GM23338 (cell line): Measurements from ENCODE around the gene TSC22D2. TPM values are rescaled to one million over a fixed set of nuclear protein-coding genes. Genes with fewer than 3 reads are reported as not detected.

Source experiments
- ATAC-seq: fragments of 200-7000 bp; cut with Tn5 transposase; 3 replicates; pipeline ENCODE4 v1.9.1; 2020
- DNase-seq: peaks from one replicate; pipeline ENCODE4 v3.0.0-alpha.2; 2015; ENCODE audit warnings: low spot score
- H2AFZ ChIP-seq: fragments of 200-600 bp; sonication (generic); 2 replicates; pipeline ENCODE4 v1.8.0; 2016; ENCODE audit warnings: antibody characterized with exemption, mild to moderate bottlenecking, moderate library complexity
- H3F3A ChIP-seq: fragments of 200-600 bp; sonication (generic); replicated peaks from 2 replicates; pipeline ENCODE4 v1.8.0; 2017; ENCODE audit warnings: antibody characterized with exemption, mixed run types, low read depth
- H3K27ac ChIP-seq: fragments of 200-600 bp; sonication (generic); 2 replicates; pipeline ENCODE4 v1.6.1; 2016; ENCODE audit warnings: low read depth
- H3K27me3 ChIP-seq: fragments of 200-600 bp; sonication (generic); 2 replicates; pipeline ENCODE4 v1.8.0; 2016; ENCODE audit warnings: mild to moderate bottlenecking, mixed run types, moderate library complexity; ENCODE audit not compliant: insufficient read depth
- H3K36me3 ChIP-seq: fragments of 200-600 bp; sonication (generic); 2 replicates; pipeline ENCODE4 v1.8.0; 2016; ENCODE audit warnings: mild to moderate bottlenecking; ENCODE audit not compliant: insufficient read depth
- H3K4me1 ChIP-seq: fragments of 200-600 bp; sonication (generic); 2 replicates; pipeline ENCODE4 v1.8.0; 2016; ENCODE audit warnings: mild to moderate bottlenecking, moderate library complexity; ENCODE audit not compliant: insufficient read depth
- H3K4me2 ChIP-seq: fragments of 200-600 bp; sonication (generic); 2 replicates; pipeline ENCODE4 v1.7.1; 2017; ENCODE audit warnings: mixed run types
- H3K4me3 ChIP-seq: fragments of 200-600 bp; sonication (generic); 2 replicates; pipeline ENCODE4 v1.6.1; 2016; ENCODE audit warnings: mixed run types
- H3K79me2 ChIP-seq: fragments of 200-600 bp; sonication (generic); replicated peaks from 2 replicates; pipeline ENCODE4 v1.8.0; 2017; ENCODE audit warnings: mild to moderate bottlenecking; ENCODE audit not compliant: insufficient read depth
- H3K9me2 ChIP-seq: fragments of 200-600 bp; sonication (generic); 2 replicates; pipeline ENCODE4 v1.8.0; 2017; ENCODE audit not compliant: insufficient read depth
- H4K20me1 ChIP-seq: fragments of 200-600 bp; sonication (generic); replicated peaks from 2 replicates; pipeline ENCODE4 v1.8.0; 2017; ENCODE audit warnings: mild to moderate bottlenecking; ENCODE audit not compliant: insufficient read depth
- H3K27ac Mint-ChIP-seq: 2 replicates; pipeline ENCODE4 v1.8.0; 2020; ENCODE audit warnings: inconsistent platforms, mild to moderate bottlenecking, moderate library complexity, mixed read lengths
- H3K27me3 Mint-ChIP-seq: 3 replicates; pipeline ENCODE4 v1.8.0; 2022; ENCODE audit warnings: low read depth, mild to moderate bottlenecking, moderate library complexity, mixed read lengths, inconsistent platforms; ENCODE audit not compliant: insufficient read depth, poor library complexity
- H3K36me3 Mint-ChIP-seq: 3 replicates; pipeline ENCODE4 v1.8.0; 2021; ENCODE audit warnings: low read depth, mild to moderate bottlenecking, inconsistent platforms, moderate library complexity, mixed read lengths
- H3K4me1 Mint-ChIP-seq: 3 replicates; pipeline ENCODE4 v1.8.0; 2020; ENCODE audit warnings: mild to moderate bottlenecking, inconsistent platforms, mixed read lengths
- H3K4me3 Mint-ChIP-seq: 3 replicates; pipeline ENCODE4 v1.8.0; 2021; ENCODE audit warnings: moderate library complexity, mild to moderate bottlenecking, inconsistent platforms, mixed read lengths
- H3K9me3 Mint-ChIP-seq: 3 replicates; pipeline ENCODE4 v1.8.0; 2020; ENCODE audit warnings: moderate library complexity, mild to moderate bottlenecking, inconsistent platforms, mixed read lengths
- CREB1 ChIP-seq: fragments of 250-450 bp; sonication (Bioruptor Pico); IDR thresholded peaks from 2 replicates; pipeline ENCODE4 v1.5.0; 2020; ENCODE audit warnings: low read depth, mild to moderate bottlenecking, moderate library complexity
- EZH2 ChIP-seq: fragments of 200-600 bp; sonication (generic); IDR thresholded peaks from one replicate; pipeline ENCODE4 v1.8.0; 2017; ENCODE audit warnings: antibody characterized with exemption, mild to moderate bottlenecking, low read depth; ENCODE audit not compliant: unreplicated experiment
- EZH2phosphoT487 ChIP-seq: fragments of 200-600 bp; sonication (generic); IDR thresholded peaks from one replicate; pipeline ENCODE4 v1.8.1; 2018; ENCODE audit warnings: antibody characterized with exemption; ENCODE audit not compliant: unreplicated experiment
- JUNB ChIP-seq: IDR thresholded peaks from one replicate; pipeline ENCODE4 v1.6.1; 2016; ENCODE audit warnings: antibody characterized with exemption; ENCODE audit not compliant: unreplicated experiment
- NANOG ChIP-seq: IDR thresholded peaks from 2 replicates; pipeline ENCODE4 v1.6.1; 2016; ENCODE audit warnings: antibody characterized with exemption, borderline replicate concordance
- POLR2AphosphoS5 ChIP-seq: IDR thresholded peaks from 2 replicates; pipeline ENCODE4 v1.6.1; 2016; ENCODE audit warnings: antibody characterized with exemption, low read depth
- STAT1 ChIP-seq: IDR thresholded peaks from one replicate; pipeline ENCODE4 v1.6.1; 2016; ENCODE audit warnings: antibody characterized with exemption; ENCODE audit not compliant: unreplicated experiment
- ZNF114 ChIP-seq: fragments of 250-450 bp; sonication (Bioruptor Pico); IDR thresholded peaks from 2 replicates; pipeline ENCODE4 v1.5.0; 2020; ENCODE audit warnings: mild to moderate bottlenecking, moderate library complexity
- ZNF331 ChIP-seq: fragments of 250-450 bp; sonication (Bioruptor Pico); IDR thresholded peaks from 2 replicates; pipeline ENCODE4 v1.5.0; 2020; ENCODE audit warnings: low read depth, mild to moderate bottlenecking, moderate library complexity
- polyA plus RNA-seq: library from polyadenylated mRNA; unstranded; fragments of >200 nt; fragmentation: Nextera tagmentation; extraction: Ambion mirVana; gene quantifications from 2 replicates; pipeline ENCODE4 v1.2.1, GENCODE V29; 2016
- total RNA-seq: library from RNA; depleted of rRNA; stranded (reverse); fragments of >200 nt; shearing (Covaris generic); gene quantifications from 2 replicates; pipeline ENCODE4 v1.2.3, GENCODE V29; 2014
- TF ChIP-seq, protein P1 (sequence below): IDR thresholded peaks from one replicate; pipeline ENCODE4 v1.6.1; 2018; ENCODE audit warnings: antibody characterized with exemption; ENCODE audit not compliant: unreplicated experiment
- TF ChIP-seq, protein P2 (sequence below): IDR thresholded peaks from 2 replicates; pipeline ENCODE4 v1.6.1; 2016; ENCODE audit warnings: antibody characterized with exemption
- TF ChIP-seq, protein P3 (sequence below), 2 experiments: fragments of 200-600 bp in 1 of 2; sonication (generic) in 1 of 2; conservative IDR thresholded peaks; 2 replicates each; pipeline versions ENCODE4 v1.5.1 to v1.6.1; 2016 to 2017; ENCODE audit warnings: antibody characterized with exemption in 2 of 2, low read depth in 2 of 2, mild to moderate bottlenecking in 2 of 2, moderate library complexity in 1 of 2

The TSC22D2 gene
- total and polyA plus RNA-seq, 2 experiments from 2014 or later: 18.6 to 34.2 TPM

DNA sequence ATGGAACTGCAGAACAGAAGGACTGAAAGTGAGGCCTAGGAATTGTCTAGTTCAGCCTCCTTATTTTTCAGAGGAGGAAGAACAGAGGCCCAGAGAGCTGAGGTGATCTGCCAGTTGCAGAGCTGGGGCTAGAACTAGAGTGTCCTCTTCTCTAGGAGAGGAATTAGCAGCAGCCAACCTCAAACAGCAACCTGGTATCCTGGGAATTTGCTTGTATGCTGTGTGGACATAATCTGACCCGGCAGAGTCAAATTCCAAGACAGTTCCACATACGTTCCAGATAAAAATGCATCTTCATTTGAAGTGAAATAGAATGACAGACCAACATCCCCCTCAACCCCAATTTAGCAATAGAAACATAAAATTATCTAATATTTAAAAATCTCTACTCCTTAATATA lies 13.5 kb upstream of the TSC22D2 start (continued):
- TF ChIP-seq STAT1: no peak
- no peak for TF ChIP-seq EZH2
- TF ChIP-seq CREB1 (CRISPR knock-in tag): no peak
- TF ChIP-seq, protein P1, sequence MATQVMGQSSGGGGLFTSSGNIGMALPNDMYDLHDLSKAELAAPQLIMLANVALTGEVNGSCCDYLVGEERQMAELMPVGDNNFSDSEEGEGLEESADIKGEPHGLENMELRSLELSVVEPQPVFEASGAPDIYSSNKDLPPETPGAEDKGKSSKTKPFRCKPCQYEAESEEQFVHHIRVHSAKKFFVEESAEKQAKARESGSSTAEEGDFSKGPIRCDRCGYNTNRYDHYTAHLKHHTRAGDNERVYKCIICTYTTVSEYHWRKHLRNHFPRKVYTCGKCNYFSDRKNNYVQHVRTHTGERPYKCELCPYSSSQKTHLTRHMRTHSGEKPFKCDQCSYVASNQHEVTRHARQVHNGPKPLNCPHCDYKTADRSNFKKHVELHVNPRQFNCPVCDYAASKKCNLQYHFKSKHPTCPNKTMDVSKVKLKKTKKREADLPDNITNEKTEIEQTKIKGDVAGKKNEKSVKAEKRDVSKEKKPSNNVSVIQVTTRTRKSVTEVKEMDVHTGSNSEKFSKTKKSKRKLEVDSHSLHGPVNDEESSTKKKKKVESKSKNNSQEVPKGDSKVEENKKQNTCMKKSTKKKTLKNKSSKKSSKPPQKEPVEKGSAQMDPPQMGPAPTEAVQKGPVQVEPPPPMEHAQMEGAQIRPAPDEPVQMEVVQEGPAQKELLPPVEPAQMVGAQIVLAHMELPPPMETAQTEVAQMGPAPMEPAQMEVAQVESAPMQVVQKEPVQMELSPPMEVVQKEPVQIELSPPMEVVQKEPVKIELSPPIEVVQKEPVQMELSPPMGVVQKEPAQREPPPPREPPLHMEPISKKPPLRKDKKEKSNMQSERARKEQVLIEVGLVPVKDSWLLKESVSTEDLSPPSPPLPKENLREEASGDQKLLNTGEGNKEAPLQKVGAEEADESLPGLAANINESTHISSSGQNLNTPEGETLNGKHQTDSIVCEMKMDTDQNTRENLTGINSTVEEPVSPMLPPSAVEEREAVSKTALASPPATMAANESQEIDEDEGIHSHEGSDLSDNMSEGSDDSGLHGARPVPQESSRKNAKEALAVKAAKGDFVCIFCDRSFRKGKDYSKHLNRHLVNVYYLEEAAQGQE: no peak
- TF ChIP-seq EZH2phosphoT487: no peak
- no peak for TF ChIP-seq JUNB
- TF ChIP-seq, protein P2, sequence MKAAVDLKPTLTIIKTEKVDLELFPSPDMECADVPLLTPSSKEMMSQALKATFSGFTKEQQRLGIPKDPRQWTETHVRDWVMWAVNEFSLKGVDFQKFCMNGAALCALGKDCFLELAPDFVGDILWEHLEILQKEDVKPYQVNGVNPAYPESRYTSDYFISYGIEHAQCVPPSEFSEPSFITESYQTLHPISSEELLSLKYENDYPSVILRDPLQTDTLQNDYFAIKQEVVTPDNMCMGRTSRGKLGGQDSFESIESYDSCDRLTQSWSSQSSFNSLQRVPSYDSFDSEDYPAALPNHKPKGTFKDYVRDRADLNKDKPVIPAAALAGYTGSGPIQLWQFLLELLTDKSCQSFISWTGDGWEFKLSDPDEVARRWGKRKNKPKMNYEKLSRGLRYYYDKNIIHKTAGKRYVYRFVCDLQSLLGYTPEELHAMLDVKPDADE: no peak
- TF ChIP-seq ZNF114 (CRISPR knock-in tag): no peak
- TF ChIP-seq ZNF331: no peak
- TF ChIP-seq, protein P3, sequence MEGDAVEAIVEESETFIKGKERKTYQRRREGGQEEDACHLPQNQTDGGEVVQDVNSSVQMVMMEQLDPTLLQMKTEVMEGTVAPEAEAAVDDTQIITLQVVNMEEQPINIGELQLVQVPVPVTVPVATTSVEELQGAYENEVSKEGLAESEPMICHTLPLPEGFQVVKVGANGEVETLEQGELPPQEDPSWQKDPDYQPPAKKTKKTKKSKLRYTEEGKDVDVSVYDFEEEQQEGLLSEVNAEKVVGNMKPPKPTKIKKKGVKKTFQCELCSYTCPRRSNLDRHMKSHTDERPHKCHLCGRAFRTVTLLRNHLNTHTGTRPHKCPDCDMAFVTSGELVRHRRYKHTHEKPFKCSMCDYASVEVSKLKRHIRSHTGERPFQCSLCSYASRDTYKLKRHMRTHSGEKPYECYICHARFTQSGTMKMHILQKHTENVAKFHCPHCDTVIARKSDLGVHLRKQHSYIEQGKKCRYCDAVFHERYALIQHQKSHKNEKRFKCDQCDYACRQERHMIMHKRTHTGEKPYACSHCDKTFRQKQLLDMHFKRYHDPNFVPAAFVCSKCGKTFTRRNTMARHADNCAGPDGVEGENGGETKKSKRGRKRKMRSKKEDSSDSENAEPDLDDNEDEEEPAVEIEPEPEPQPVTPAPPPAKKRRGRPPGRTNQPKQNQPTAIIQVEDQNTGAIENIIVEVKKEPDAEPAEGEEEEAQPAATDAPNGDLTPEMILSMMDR (conservative IDR thresholded peaks at IDR 0.05; ENCODE audit: low read depth in 2 of 2): no peak
- no peak for TF ChIP-seq NANOG

DNA sequence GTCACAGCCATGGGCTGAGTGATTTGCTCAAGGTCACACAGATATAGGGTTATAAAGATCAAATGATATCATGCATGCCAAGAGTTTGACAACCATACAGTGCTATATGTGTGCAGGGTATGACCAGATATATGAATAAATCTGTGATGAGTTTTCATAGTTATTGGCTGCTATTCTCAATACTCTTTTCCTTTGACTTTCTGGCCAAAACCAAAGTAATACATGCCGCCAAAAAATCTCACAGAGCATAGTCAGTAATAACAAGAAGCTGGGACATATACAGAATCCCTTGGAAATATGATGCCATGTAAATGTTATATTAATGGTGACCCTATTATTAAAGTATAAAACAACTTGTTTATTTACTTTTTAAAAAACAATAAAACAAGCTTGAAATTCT lies 11.6 kb upstream of the TSC22D2 start:
- no peaks in the 10 kb centered on the region for H3K27me3 Mint-ChIP-seq
- no peaks in the 10 kb centered on the region for H4K20me1 ChIP-seq
- H3K4me3 Mint-ChIP-seq: no peak overlapping the region
- H3K4me1 ChIP-seq: no peaks in the 10 kb centered on the region
- H3K4me3 ChIP-seq: no peak overlapping the region
- H2AFZ ChIP-seq: no peak overlapping the region
- peaks cover 3% of the 10 kb centered on the region; the same call in 2 of the 3 replicates for H3K4me1 Mint-ChIP-seq
- no peaks in the 10 kb centered on the region for H3K27me3 ChIP-seq
- no peak overlapping the region for H3K27ac Mint-ChIP-seq
- H3K4me2 ChIP-seq: no peak overlapping the region
- DNase-seq (no peak), ATAC-seq (no peak)
- H3K79me2 ChIP-seq: no peaks in the 10 kb centered on the region
- H3K36me3 Mint-ChIP-seq: no peaks in the 10 kb centered on the region
- no peaks in the 10 kb centered on the region for H3K9me2 ChIP-seq
- H3K9me3 Mint-ChIP-seq: no peaks in the 10 kb centered on the region
- no peaks in the 10 kb centered on the region for H3K36me3 ChIP-seq
- no peaks in the 10 kb centered on the region for H3F3A ChIP-seq
- H3K27ac ChIP-seq: no peak overlapping the region
- TF ChIP-seq EZH2 (no peak), CREB1 (CRISPR knock-in tag) (no peak), POLR2AphosphoS5 (no peak), EZH2phosphoT487 (no peak)
- TF ChIP-seq, protein P2: no peak
- TF ChIP-seq, protein P1: no peak
